OCI-LY3 (cell line): Measurements from ENCODE around the gene SLC6A13.

ENCODE experiments used
- H2AFZ ChIP-seq: fragments of 200-600, 300-600 bp; shearing (Covaris generic); 2 replicates; pipeline ENCODE4 v1.6.0; 2014; ENCODE audit warnings: antibody characterized with exemption, low read depth, low read length
- H3K27ac ChIP-seq: fragments of 200-600, 300-600 bp; sonication (generic); 2 replicates; pipeline ENCODE4 v1.5.1; 2014; ENCODE audit warnings: mild to moderate bottlenecking, low read length, moderate library complexity, mixed read lengths
- H3K27me3 ChIP-seq: fragments of 200-600, 300-600 bp; sonication (generic); 2 replicates; pipeline ENCODE4 v1.6.1; 2014; ENCODE audit warnings: low read depth, low read length, mixed read lengths
- H3K36me3 ChIP-seq: fragments of 200-600, 300-600 bp; sonication (generic); replicated peaks from 2 replicates; pipeline ENCODE3; 2014; ENCODE audit warnings: low read depth, low read length, mixed read lengths
- H3K4me1 ChIP-seq: fragments of 300-600, 200-600 bp; sonication (generic); 2 replicates; pipeline ENCODE4 v1.6.1; 2014; ENCODE audit warnings: low read length, mixed read lengths
- H3K4me2 ChIP-seq: fragments of 200-600, 300-600 bp; sonication (generic); 2 replicates; pipeline ENCODE4 v1.6.1; 2014; ENCODE audit warnings: low read length, mixed read lengths
- H3K4me3 ChIP-seq: fragments of 300-600, 200-600 bp; sonication (generic); 2 replicates; pipeline ENCODE4 v1.5.1; 2014; ENCODE audit warnings: antibody characterized with exemption, mild to moderate bottlenecking, low read length, moderate library complexity
- H3K79me2 ChIP-seq: fragments of 300-600, 200-600 bp; shearing (Covaris generic); 2 replicates; pipeline ENCODE4 v1.6.1; 2014; ENCODE audit warnings: mild to moderate bottlenecking, low read length, mixed read lengths
- H3K9ac ChIP-seq: fragments of 300-600, 200-600 bp; shearing (Covaris generic); 2 replicates; pipeline ENCODE4 v1.6.0; 2014; ENCODE audit warnings: mild to moderate bottlenecking, low read length, moderate library complexity
- H3K9me3 ChIP-seq: fragments of 200-600, 300-600 bp; shearing (Covaris generic); 2 replicates; pipeline ENCODE4 v1.6.1; 2014; ENCODE audit warnings: low read length, mixed read lengths; ENCODE audit not compliant: insufficient read depth
- H4K20me1 ChIP-seq: fragments of 200-600, 300-600 bp; sonication (generic); 2 replicates; pipeline ENCODE4 v1.6.1; 2016; ENCODE audit warnings: low read length, mixed read lengths; ENCODE audit not compliant: insufficient read depth
- EZH2phosphoT487 ChIP-seq: fragments of 200-600 bp; shearing (Covaris generic); IDR thresholded peaks from 2 replicates; pipeline ENCODE4 v1.6.1; 2018; ENCODE audit warnings: antibody characterized with exemption, mixed run types, low read depth
- TF ChIP-seq, protein P1 (sequence below): fragments of 200-600, 300-600 bp; sonication (generic); IDR thresholded peaks from 2 replicates; pipeline ENCODE4 v1.5.1; 2014; ENCODE audit warnings: antibody characterized with exemption, low read length, low read depth

The SLC6A13 gene

GRCh38 chr12:291153-291723 is 28.6 kb upstream of the SLC6A13 start:
- Histone ChIP-seq H3K27ac (no peak overlapping the region), H3K4me1 (no peaks in the 10 kb centered on the region), H3K4me3 (no peak overlapping the region), H3K36me3 (peaks cover 64% of the 10 kb centered on the region), H3K9ac (no peak overlapping the region), H3K27me3 (no peaks in the 10 kb centered on the region), H2AFZ (no peak overlapping the region), H3K79me2 (no peaks in the 10 kb centered on the region; the same call in 1 of the 2 replicates), H4K20me1 (peaks cover 7% of the 10 kb centered on the region), H3K4me2 (no peak overlapping the region), H3K9me3 (no peaks in the 10 kb centered on the region)
- TF ChIP-seq EZH2phosphoT487: no peak
- TF ChIP-seq, protein P1, sequence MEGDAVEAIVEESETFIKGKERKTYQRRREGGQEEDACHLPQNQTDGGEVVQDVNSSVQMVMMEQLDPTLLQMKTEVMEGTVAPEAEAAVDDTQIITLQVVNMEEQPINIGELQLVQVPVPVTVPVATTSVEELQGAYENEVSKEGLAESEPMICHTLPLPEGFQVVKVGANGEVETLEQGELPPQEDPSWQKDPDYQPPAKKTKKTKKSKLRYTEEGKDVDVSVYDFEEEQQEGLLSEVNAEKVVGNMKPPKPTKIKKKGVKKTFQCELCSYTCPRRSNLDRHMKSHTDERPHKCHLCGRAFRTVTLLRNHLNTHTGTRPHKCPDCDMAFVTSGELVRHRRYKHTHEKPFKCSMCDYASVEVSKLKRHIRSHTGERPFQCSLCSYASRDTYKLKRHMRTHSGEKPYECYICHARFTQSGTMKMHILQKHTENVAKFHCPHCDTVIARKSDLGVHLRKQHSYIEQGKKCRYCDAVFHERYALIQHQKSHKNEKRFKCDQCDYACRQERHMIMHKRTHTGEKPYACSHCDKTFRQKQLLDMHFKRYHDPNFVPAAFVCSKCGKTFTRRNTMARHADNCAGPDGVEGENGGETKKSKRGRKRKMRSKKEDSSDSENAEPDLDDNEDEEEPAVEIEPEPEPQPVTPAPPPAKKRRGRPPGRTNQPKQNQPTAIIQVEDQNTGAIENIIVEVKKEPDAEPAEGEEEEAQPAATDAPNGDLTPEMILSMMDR: no peak

DNA sequence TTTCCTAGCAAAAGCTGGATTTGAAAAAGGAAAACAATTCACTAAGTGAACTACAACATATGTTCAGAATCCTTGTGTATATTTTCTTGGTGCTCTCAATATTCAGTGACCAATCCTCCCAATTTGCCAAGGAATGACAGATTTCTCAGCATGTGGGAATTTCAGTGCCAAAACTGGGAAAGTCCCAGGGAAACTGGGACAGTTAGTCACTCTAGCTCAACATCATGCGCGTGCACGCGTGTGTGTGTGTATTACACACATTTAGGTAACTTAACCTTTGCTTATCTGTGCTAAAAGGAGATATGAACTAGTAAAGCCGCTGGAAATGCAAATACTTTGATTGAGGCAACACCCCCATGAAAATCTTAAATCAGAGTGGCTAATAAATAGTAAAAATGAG is 26.1 kb upstream of the SLC6A13 start:
- Histone ChIP-seq H4K20me1 (peaks cover 17% of the 10 kb centered on the region), H2AFZ (no peak overlapping the region), H3K4me3 (no peak overlapping the region), H3K4me1 (peaks cover 2% of the 10 kb centered on the region; the same call in 1 of the 2 replicates), H3K4me2 (no peak overlapping the region), H3K9ac (no peak overlapping the region), H3K27me3 (no peaks in the 10 kb centered on the region), H3K36me3 (peaks cover 61% of the 10 kb centered on the region), H3K9me3 (no peaks in the 10 kb centered on the region), H3K27ac (no peak overlapping the region), H3K79me2 (no peaks in the 10 kb centered on the region; the same call in 1 of the 2 replicates)
- TF ChIP-seq EZH2phosphoT487: no peak
- TF ChIP-seq, protein P1: no peak

- Histone ChIP-seq H3K4me1 (peaks cover 8% of the 10 kb centered on the region), H3K27me3 (no peaks in the 10 kb centered on the region), H3K27ac (no peak overlapping the region), H3K4me2 (no peak overlapping the region), H3K9ac (no peak overlapping the region), H2AFZ (no peak overlapping the region), H3K36me3 (peaks cover 58% of the 10 kb centered on the region), H3K4me3 (no peak overlapping the region), H3K79me2 (no peaks in the 10 kb centered on the region; the same call in 1 of the 2 replicates), H3K9me3 (no peaks in the 10 kb centered on the region), H4K20me1 (peaks cover 17% of the 10 kb centered on the region)
- no peak for TF ChIP-seq EZH2phosphoT487
- TF ChIP-seq, protein P1: no peak
Measured at GRCh38 chr12:286531-287300, 24.1 kb upstream of the SLC6A13 start.

- Histone ChIP-seq H3K27ac (no peak overlapping the region), H3K79me2 (no peaks in the 10 kb centered on the region)
Measured at GRCh38 chr12:278046-278445, 15.4 kb upstream of the SLC6A13 start.

More at GRCh38 chr12:278046-278445, 15.4 kb upstream of the SLC6A13 start:
- H3K9me3 ChIP-seq: no peaks in the 10 kb centered on the region
- no peak overlapping the region for H3K4me3 ChIP-seq
- no peak overlapping the region for H3K4me2 ChIP-seq
- H3K9ac ChIP-seq: no peak overlapping the region
- H3K36me3 ChIP-seq: peaks cover 24% of the 10 kb centered on the region
- H4K20me1 ChIP-seq: peaks cover 9% of the 10 kb centered on the region; the same call in 1 of the 2 replicates
- no peaks in the 10 kb centered on the region for H3K27me3 ChIP-seq
- H2AFZ ChIP-seq: no peak overlapping the region
- TF ChIP-seq EZH2phosphoT487: no peak
- TF ChIP-seq, protein P1: no peak
- peaks cover 24% of the 10 kb centered on the region for H3K4me1 ChIP-seq
